ENCODE data around the gene USP25.

- TF ChIP-seq POU6F1 (CRISPR knock-in tag; IDR thresholded peaks at IDR 0.05; ENCODE audit: borderline replicate concordance, low read depth) (no peak), ARNTL (CRISPR knock-in tag; IDR thresholded peaks at IDR 0.05; ENCODE audit: borderline replicate concordance, low read depth) (no peak), ZC3H10 (CRISPR knock-in tag; IDR thresholded peaks at IDR 0.05) (no peak), ZFP30 (CRISPR knock-in tag; IDR thresholded peaks at IDR 0.05) (no peak), ZNF70 (CRISPR knock-in tag; IDR thresholded peaks at IDR 0.05) (no peak), ZNF8 (CRISPR knock-in tag; IDR thresholded peaks at IDR 0.05) (no peak), PATZ1 (CRISPR knock-in tag; IDR thresholded peaks at IDR 0.05; ENCODE audit: borderline replicate concordance) (no peak), OSR1 (CRISPR knock-in tag; IDR thresholded peaks at IDR 0.05) (no peak), RARB (CRISPR knock-in tag; IDR thresholded peaks at IDR 0.05) (no peak), BACH2 (CRISPR knock-in tag; IDR thresholded peaks at IDR 0.05; ENCODE audit: borderline replicate concordance) (no peak), CREB5 (CRISPR knock-in tag; IDR thresholded peaks at IDR 0.05; ENCODE audit: low read depth) (no peak)
Observed at GRCh38 chr21:15764878-15765277, 35.1 kb downstream of the USP25 start.
